Lower leg skin (tissue), 3 donors: ENCODE results near the gene FGF2.

Experiments used
- CTCF ChIP-seq, 3 donors: fragments of 450-650 bp; IDR thresholded peaks; one replicate each; pipeline ENCODE4 v1.5.1; 2016; ENCODE audit warnings: antibody characterized with exemption in 3 of 3, mild to moderate bottlenecking in 3 of 3, moderate library complexity in 2 of 3
- POLR2A ChIP-seq, 2 donors: fragments of 450-650 bp; IDR thresholded peaks; one replicate each; pipeline ENCODE4 v1.6.1; 2016 to 2017; ENCODE audit warnings: antibody characterized with exemption in 2 of 2, mild to moderate bottlenecking in 1 of 2, moderate library complexity in 1 of 2

GRCh38 chr4:122914292-122914904 is 87.8 kb downstream of the FGF2 start:
- TF ChIP-seq CTCF (IDR thresholded peaks at IDR 0.05) (no peak), POLR2A (IDR thresholded peaks at IDR 0.05) (no peak)
